ENCODE data around the gene TFIP11.

TFIP11 gene

DNA sequence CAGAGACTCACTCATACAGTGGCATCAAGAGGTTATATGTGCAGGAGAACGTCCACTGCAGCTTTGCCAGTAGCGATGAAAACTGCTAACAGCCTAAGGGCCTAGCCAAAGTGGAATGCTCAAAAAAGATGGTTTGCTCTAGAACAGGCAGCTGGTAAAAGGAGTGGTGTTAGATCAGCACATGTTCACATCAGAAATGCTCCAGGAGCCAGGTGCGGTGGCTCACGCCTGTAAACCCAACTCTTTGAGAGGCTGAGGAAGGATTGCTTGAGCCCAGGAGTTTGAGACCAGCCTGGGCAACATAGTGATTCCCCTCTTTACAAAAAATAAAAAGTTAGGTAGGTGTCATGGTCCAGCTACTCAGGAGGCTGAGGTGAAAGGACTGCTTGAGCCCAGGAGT, 10.3 kb upstream of the TFIP11 start:
- TF ChIP-seq, protein P1, sequence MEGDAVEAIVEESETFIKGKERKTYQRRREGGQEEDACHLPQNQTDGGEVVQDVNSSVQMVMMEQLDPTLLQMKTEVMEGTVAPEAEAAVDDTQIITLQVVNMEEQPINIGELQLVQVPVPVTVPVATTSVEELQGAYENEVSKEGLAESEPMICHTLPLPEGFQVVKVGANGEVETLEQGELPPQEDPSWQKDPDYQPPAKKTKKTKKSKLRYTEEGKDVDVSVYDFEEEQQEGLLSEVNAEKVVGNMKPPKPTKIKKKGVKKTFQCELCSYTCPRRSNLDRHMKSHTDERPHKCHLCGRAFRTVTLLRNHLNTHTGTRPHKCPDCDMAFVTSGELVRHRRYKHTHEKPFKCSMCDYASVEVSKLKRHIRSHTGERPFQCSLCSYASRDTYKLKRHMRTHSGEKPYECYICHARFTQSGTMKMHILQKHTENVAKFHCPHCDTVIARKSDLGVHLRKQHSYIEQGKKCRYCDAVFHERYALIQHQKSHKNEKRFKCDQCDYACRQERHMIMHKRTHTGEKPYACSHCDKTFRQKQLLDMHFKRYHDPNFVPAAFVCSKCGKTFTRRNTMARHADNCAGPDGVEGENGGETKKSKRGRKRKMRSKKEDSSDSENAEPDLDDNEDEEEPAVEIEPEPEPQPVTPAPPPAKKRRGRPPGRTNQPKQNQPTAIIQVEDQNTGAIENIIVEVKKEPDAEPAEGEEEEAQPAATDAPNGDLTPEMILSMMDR (IDR thresholded peaks at IDR 0.05; ENCODE audit: low read depth, low read length): no peak
- no peak overlapping the region for H3K4me3 ChIP-seq (ENCODE audit: low read depth, low read length)

DNA sequence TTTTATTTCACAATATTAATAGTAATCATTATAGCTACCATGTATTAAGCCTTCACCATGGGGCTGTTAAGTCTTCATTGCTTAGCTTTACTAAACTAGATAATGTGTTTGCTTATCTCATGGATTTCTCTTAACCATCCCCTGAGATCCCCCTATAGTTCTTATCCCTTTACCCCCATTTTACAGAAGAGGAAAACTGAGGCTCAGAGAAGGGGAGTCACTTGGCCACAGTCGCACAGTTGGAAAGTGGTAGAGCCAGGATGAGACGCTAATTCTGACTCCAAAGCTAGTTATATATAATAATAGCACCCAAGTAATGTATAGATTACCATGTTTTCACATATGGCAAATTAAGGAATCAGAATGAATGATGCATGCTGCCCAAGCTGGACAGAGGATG, 9.7 kb upstream of the TFIP11 start:
- no peak overlapping the region for H3K4me3 ChIP-seq (ENCODE audit: low read depth, low read length)
- TF ChIP-seq, protein P1 (IDR thresholded peaks at IDR 0.05; ENCODE audit: low read depth, low read length): no peak

DNA sequence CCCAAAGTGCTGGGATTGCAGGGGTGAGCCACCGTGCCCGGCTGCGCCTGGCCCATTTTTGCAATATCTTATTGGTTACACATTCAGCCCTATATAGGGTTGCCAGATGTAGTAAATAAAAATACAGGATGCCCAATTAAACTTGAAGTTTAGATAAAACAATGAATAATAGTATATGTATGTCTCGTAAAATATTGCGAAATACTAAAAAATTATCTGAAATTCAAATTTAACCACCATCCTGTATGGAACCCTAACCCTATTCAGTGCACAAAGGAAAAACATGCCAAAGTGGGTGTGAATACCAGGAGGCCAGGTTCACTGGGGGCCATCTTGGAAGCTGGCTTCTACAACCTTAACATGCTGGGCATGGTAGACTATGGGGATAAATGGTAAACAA, 5.2 kb upstream of the TFIP11 start:
- TF ChIP-seq, protein P1 (IDR thresholded peaks at IDR 0.05; ENCODE audit: low read depth, low read length): no peak
- H3K4me3 ChIP-seq (ENCODE audit: low read depth, low read length): no peak overlapping the region

DNA sequence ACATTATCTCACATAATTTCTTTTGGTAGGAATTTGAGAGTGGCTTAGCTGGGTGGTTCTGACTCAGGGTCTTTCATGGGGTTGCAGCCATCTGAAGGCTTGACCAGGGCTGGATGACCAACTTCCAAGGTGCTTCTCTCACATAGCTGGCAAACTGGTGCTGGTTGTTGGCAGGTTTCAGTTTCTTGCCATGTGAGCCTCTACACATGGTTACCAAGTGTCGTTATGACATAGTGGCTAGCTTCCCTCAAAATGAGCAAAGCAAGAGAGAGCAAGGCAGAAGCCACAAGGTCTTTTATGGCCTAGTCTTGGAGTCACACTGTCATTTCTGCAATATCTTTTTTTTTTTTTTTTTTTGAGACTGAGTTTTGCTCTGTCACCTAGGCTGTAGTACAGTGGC, 4.2 kb upstream of the TFIP11 start:
- no peak overlapping the region for H3K4me3 ChIP-seq (ENCODE audit: low read depth, low read length)
- TF ChIP-seq, protein P1 (IDR thresholded peaks at IDR 0.05; ENCODE audit: low read depth, low read length): no peak

DNA sequence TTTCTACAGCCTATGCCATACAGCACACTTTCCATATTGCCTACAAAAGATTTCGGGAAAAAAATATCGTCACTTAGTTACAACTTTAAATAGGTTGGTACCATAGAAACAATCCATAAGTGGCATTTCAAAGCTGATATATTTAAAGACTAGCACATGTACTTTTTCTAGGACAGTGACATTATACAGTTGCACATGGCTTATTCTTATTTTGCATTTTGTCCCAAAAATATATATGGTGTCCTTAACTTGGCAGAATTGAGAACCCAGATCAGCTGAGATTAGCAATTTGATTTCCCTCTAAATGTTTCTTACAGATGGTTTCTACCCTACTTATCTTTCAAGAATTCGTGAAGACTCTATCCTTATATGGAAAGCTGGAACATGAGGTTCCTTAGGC, 3.7 kb upstream of the TFIP11 start:
- TF ChIP-seq, protein P1 (IDR thresholded peaks at IDR 0.05; ENCODE audit: low read depth, low read length): no peak
- H3K4me3 ChIP-seq (ENCODE audit: low read depth, low read length): no peak overlapping the region

DNA sequence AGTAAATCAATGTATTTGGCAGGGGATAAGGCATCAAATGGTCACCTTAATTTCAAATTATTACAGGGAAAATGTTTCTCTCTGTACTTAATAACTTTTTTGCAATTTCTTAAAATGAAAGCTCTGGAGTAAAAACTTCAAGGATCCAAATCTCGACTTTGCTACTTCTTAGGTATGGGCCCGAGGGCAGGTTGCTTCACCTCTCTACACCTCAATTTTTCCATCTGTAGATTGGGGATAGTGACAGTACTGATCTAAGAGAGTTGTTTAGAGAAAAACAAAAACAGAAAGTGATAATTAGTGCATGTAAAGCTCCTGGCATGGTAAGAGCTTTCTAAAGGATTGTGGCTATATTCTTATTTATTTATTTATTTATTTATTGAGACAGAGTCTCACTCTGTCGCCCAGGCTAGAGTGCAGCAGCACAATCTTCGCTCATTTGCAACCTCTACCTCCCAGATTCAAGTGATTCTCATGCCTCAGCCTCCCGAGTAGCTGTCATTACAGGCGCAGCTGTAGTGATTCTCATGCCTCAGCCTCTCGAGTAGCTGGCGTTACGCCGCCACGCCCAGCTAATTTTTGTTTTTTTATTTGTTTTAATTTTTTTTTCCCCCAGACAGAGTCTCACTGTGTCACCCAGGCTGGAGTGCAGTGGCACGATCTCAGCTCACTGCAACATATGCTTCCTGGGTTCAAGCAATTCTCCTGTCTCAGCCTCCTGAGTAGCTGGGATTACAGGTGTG, 2.3 kb upstream of the TFIP11 start:
- H3K4me3 ChIP-seq (ENCODE audit: low read depth, low read length): no peak overlapping the region
- TF ChIP-seq, protein P1 (IDR thresholded peaks at IDR 0.05; ENCODE audit: low read depth, low read length): no peak

DNA sequence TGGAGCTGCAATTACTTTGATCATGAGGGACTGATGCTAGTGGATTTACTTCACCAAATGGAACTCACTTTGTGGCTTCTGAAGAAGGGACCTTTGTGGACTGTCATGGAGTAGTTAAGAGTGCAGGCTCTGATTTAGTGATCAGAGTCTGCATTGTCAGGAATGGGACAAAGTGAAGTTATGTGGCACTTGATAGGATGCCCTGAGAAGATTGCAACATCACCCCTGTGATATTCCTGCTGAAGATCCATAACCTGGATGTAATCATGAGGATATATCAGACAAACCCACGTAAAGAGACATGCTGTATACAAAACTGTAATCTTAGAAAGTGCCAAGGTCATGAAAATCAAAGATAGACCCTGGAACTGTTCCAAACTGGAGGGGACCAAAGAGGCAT, 1.6 kb upstream of the TFIP11 start:
- TF ChIP-seq, protein P1 (IDR thresholded peaks at IDR 0.05; ENCODE audit: low read depth, low read length): no peak
- no peak overlapping the region for H3K4me3 ChIP-seq (ENCODE audit: low read depth, low read length)

Measured in WI38 (cell line).